ENCODE data around the gene USP34.
"Not testable (repeated sequence)": the region's sequence is repeated elsewhere in the genome, so short reads cannot be mapped to it uniquely, and the experiment has no call there.

USP34 gene

GRCh38 chr2:61420991-61421544, 49.8 kb downstream of the USP34 start:
- Mint-ChIP-seq H3K27ac (peak overlapping the region; percentile 62), H3K9me3 (ENCODE audit: low read depth) (no peaks in the 10 kb centered on the region), H3K4me1 (ENCODE audit: low read depth) (peaks cover 67% of the 10 kb centered on the region), H3K36me3 (peaks cover 2% of the 10 kb centered on the region), H3K4me3 (peak overlapping the region; percentile 27), H3K27me3 (no peaks in the 10 kb centered on the region)

- Mint-ChIP-seq H3K4me3 (no peak overlapping the region), H3K27ac (no peak overlapping the region), H3K27me3 (no peaks in the 10 kb centered on the region), H3K36me3 (peaks cover 2% of the 10 kb centered on the region), H3K9me3 (ENCODE audit: low read depth) (no peaks in the 10 kb centered on the region), H3K4me1 (ENCODE audit: low read depth) (peaks cover 54% of the 10 kb centered on the region)
These were observed 51.3 kb downstream of the USP34 start for GRCh38 chr2:61419570-61419969.

GRCh38 chr2:61419129-61419528, 51.8 kb downstream of the USP34 start:
- H3K4me1 Mint-ChIP-seq (ENCODE audit: low read depth), result peaks cover 53% of the 10 kb centered on the region
- no peak overlapping the region for H3K4me3 Mint-ChIP-seq

GRCh38 chr2:61416871-61417645, 53.8 kb downstream of the USP34 start:
- H3K36me3 Mint-ChIP-seq, result peaks cover 5% of the 10 kb centered on the region
- H3K4me1 Mint-ChIP-seq (ENCODE audit: low read depth), result peaks cover 39% of the 10 kb centered on the region
- H3K4me3 Mint-ChIP-seq, result no peak overlapping the region

More at GRCh38 chr2:61419129-61419528, 51.8 kb downstream of the USP34 start:
- H3K36me3 Mint-ChIP-seq, result peaks cover 5% of the 10 kb centered on the region
- no peaks in the 10 kb centered on the region for H3K9me3 Mint-ChIP-seq (ENCODE audit: low read depth)
- H3K27ac Mint-ChIP-seq, result no peak overlapping the region
- no peaks in the 10 kb centered on the region for H3K27me3 Mint-ChIP-seq

GRCh38 chr2:61415265-61415664, 55.6 kb downstream of the USP34 start:
- Mint-ChIP-seq H3K27ac (no peak overlapping the region), H3K27me3 (no peaks in the 10 kb centered on the region), H3K4me3 (no peak overlapping the region), H3K9me3 (ENCODE audit: low read depth) (no peaks in the 10 kb centered on the region), H3K36me3 (peaks cover 5% of the 10 kb centered on the region), H3K4me1 (ENCODE audit: low read depth) (peaks cover 34% of the 10 kb centered on the region)

More at GRCh38 chr2:61416871-61417645, 53.8 kb downstream of the USP34 start:
- H3K27me3 Mint-ChIP-seq, result no peaks in the 10 kb centered on the region
- H3K9me3 Mint-ChIP-seq (ENCODE audit: low read depth), result no peaks in the 10 kb centered on the region
- H3K27ac Mint-ChIP-seq, result no peak overlapping the region

GRCh38 chr2:61414674-61415073, 56.2 kb downstream of the USP34 start:
- no peak overlapping the region for H3K4me3 Mint-ChIP-seq
- no peak overlapping the region for H3K27ac Mint-ChIP-seq
- peaks cover 5% of the 10 kb centered on the region for H3K36me3 Mint-ChIP-seq
- H3K4me1 Mint-ChIP-seq (ENCODE audit: low read depth), result peaks cover 33% of the 10 kb centered on the region
- H3K9me3 Mint-ChIP-seq (ENCODE audit: low read depth), result no peaks in the 10 kb centered on the region
- no peaks in the 10 kb centered on the region for H3K27me3 Mint-ChIP-seq

GRCh38 chr2:61411109-61411508, 59.8 kb downstream of the USP34 start:
- Mint-ChIP-seq H3K36me3 (peaks cover 5% of the 10 kb centered on the region), H3K27ac (peak overlapping the region; percentile 50), H3K4me1 (ENCODE audit: low read depth) (peaks cover 26% of the 10 kb centered on the region)

GRCh38 chr2:61410185-61410584, 60.7 kb downstream of the USP34 start:
- Mint-ChIP-seq H3K27ac (no peak overlapping the region), H3K27me3 (no peaks in the 10 kb centered on the region), H3K9me3 (ENCODE audit: low read depth) (no peaks in the 10 kb centered on the region), H3K36me3 (peaks cover 8% of the 10 kb centered on the region), H3K4me1 (ENCODE audit: low read depth) (peaks cover 26% of the 10 kb centered on the region), H3K4me3 (no peak overlapping the region)

More at GRCh38 chr2:61411109-61411508, 59.8 kb downstream of the USP34 start:
- Mint-ChIP-seq H3K4me3 (no peak overlapping the region), H3K27me3 (no peaks in the 10 kb centered on the region), H3K9me3 (ENCODE audit: low read depth) (no peaks in the 10 kb centered on the region)

GRCh38 chr2:61405813-61406212, 65.1 kb downstream of the USP34 start:
- H3K27ac Mint-ChIP-seq, result peak overlapping the region; percentile 2
- H3K36me3 Mint-ChIP-seq, result peaks cover 9% of the 10 kb centered on the region
- H3K9me3 Mint-ChIP-seq (ENCODE audit: low read depth), result no peaks in the 10 kb centered on the region
- H3K4me3 Mint-ChIP-seq, result no peak overlapping the region
- no peaks in the 10 kb centered on the region for H3K27me3 Mint-ChIP-seq
- H3K4me1 Mint-ChIP-seq (ENCODE audit: low read depth), result peaks cover 12% of the 10 kb centered on the region

- Mint-ChIP-seq H3K27me3 (no peaks in the 10 kb centered on the region), H3K4me1 (ENCODE audit: low read depth) (peaks cover 5% of the 10 kb centered on the region), H3K9me3 (ENCODE audit: low read depth) (no peaks in the 10 kb centered on the region), H3K27ac (no peak overlapping the region), H3K4me3 (no peak overlapping the region), H3K36me3 (peaks cover 9% of the 10 kb centered on the region)
These were observed 66.4 kb downstream of the USP34 start for GRCh38 chr2:61404438-61404837.

GRCh38 chr2:61398413-61398812, 72.5 kb downstream of the USP34 start:
- Mint-ChIP-seq H3K27me3 (no peaks in the 10 kb centered on the region), H3K36me3 (peaks cover 3% of the 10 kb centered on the region), H3K9me3 (ENCODE audit: low read depth) (no peaks in the 10 kb centered on the region), H3K4me1 (ENCODE audit: low read depth) (no peaks in the 10 kb centered on the region), H3K4me3 (no peak overlapping the region), H3K27ac (no peak overlapping the region)

- no peaks in the 10 kb centered on the region for H3K27me3 Mint-ChIP-seq
- H3K27ac Mint-ChIP-seq, result no peak overlapping the region
- no peaks in the 10 kb centered on the region for H3K4me1 Mint-ChIP-seq (ENCODE audit: low read depth)
- H3K9me3 Mint-ChIP-seq (ENCODE audit: low read depth), result no peaks in the 10 kb centered on the region
- H3K36me3 Mint-ChIP-seq, result peaks cover 3% of the 10 kb centered on the region
- no peak overlapping the region for H3K4me3 Mint-ChIP-seq
These were observed 74.9 kb downstream of the USP34 start for GRCh38 chr2:61396005-61396404.

- H3K27me3 Mint-ChIP-seq; H3K27ac Mint-ChIP-seq; H3K9me3 Mint-ChIP-seq (ENCODE audit: low read depth); H3K4me3 Mint-ChIP-seq; H3K4me1 Mint-ChIP-seq (ENCODE audit: low read depth); H3K36me3 Mint-ChIP-seq: not testable (repeated sequence)
These were observed 83.3 kb downstream of the USP34 start for GRCh38 chr2:61387588-61387987.

- H3K4me3 Mint-ChIP-seq; H3K27me3 Mint-ChIP-seq; H3K9me3 Mint-ChIP-seq (ENCODE audit: low read depth); H3K4me1 Mint-ChIP-seq (ENCODE audit: low read depth): not testable (repeated sequence)
- Mint-ChIP-seq H3K27ac (peak overlapping the region; percentile 74), H3K36me3 (peaks cover 18% of the 10 kb centered on the region)
These were observed 90.0 kb downstream of the USP34 start for GRCh38 chr2:61380882-61381197.

- Mint-ChIP-seq H3K27me3 (no peaks in the 10 kb centered on the region), H3K4me1 (ENCODE audit: low read depth) (peaks cover 10% of the 10 kb centered on the region), H3K36me3 (peaks cover 20% of the 10 kb centered on the region), H3K27ac (no peak overlapping the region), H3K4me3 (no peak overlapping the region), H3K9me3 (ENCODE audit: low read depth) (no peaks in the 10 kb centered on the region)
These were observed 90.6 kb downstream of the USP34 start for GRCh38 chr2:61380056-61380881.

All from activated naive CD8-positive, alpha-beta T cell (primary cell).